Measurements from ENCODE around the gene VIM. TPM values are rescaled to one million over a fixed set of nuclear protein-coding genes. Genes with fewer than 3 reads are reported as not detected.

VIM gene
- total and polyA plus RNA-seq, 2 donors (not counting 1 experiment from before 2014, with no cell fraction given), result 343 to 375 TPM

- TF ChIP-seq CTCF (IDR thresholded peaks at IDR 0.05), result no peak
- TF ChIP-seq EZH2 (IDR thresholded peaks at IDR 0.05; ENCODE audit: borderline replicate concordance, insufficient read depth, low read depth, low read length, poor library complexity, severe bottlenecking), result no peak
- ChIA-PET CTCF (interaction anchor here (1.1 kb wide), 1 partner anchor 9 kb away, joined by 6 read pairs; no protein-coding TSS in a partner anchor), POLR2A (interaction anchor here (0.8 kb wide), 1 partner anchor 39 kb away, joined by 4 read pairs; the partner anchor contains the start of gene TRDMT1)
- no peak overlapping the region for H3K27ac Mint-ChIP-seq
- H3K27me3 ChIP-seq (replicated peaks in 1 of 4; ENCODE audit: control extremely low read depth in 1 of 4, control insufficient read depth in 3 of 4, insufficient read depth in 4 of 4, low read length in 3 of 4), result no peaks in the 10 kb centered on the region
- ATAC-seq (ENCODE audit: low read depth), result no peak
- H4K20me1 ChIP-seq (ENCODE audit: control insufficient read depth, insufficient read depth, low read length, poor library complexity, severe bottlenecking), result peaks cover 12% of the 10 kb centered on the region
- H3K79me2 ChIP-seq (ENCODE audit: control insufficient read depth, insufficient read depth, low read length), result no peaks in the 10 kb centered on the region
- H3K9ac ChIP-seq (ENCODE audit: low read length), result no peak overlapping the region
- no peak overlapping the region for H3K4me2 ChIP-seq (replicated peaks; ENCODE audit: low read depth, low read length, poor library complexity, severe bottlenecking)
- 100% methylated on average over 1 of the region's 4 CpGs for WGBS (ENCODE audit: insufficient coverage)
- no peaks in the 10 kb centered on the region for H3K9me3 ChIP-seq (ENCODE audit: control extremely low read depth in 1 of 3, control insufficient read depth in 2 of 3, insufficient read depth in 1 of 3, low read length in 2 of 3)
- H3K36me3 ChIP-seq (replicated peaks in 1 of 2; ENCODE audit: control extremely low read depth in 1 of 2, control insufficient read depth in 1 of 2, extremely low read depth in 1 of 2, insufficient read depth in 2 of 2, low read length in 1 of 2), result peaks cover 14 to 27% of the 10 kb centered on the region in 2 experiments
- intact Hi-C loops (cut with micrococcal nuclease), result no loop called here
- DNase-seq, result no peak
- H2AFZ ChIP-seq (ENCODE audit: insufficient read depth, low read depth, low read length, poor library complexity, severe bottlenecking), result no peak overlapping the region
- H3K4me3 Mint-ChIP-seq, result no peak overlapping the region
- H3K4me1 Mint-ChIP-seq, result no peaks in the 10 kb centered on the region
- H3K4me3 ChIP-seq (ENCODE audit: control extremely low read depth in 1 of 5, extremely low read depth in 1 of 5, insufficient read depth in 1 of 5, low read depth in 2 of 5, low read length in 4 of 5), result no peak overlapping the region
- H3K27ac ChIP-seq (ENCODE audit: low read length in 2 of 2), result no peak overlapping the region
- H3K27me3 Mint-ChIP-seq, result no peaks in the 10 kb centered on the region
- no peaks in the 10 kb centered on the region for H3K4me1 ChIP-seq (ENCODE audit: control insufficient read depth in 2 of 2, insufficient read depth in 2 of 2, low read length in 2 of 2)
- H3K9me3 Mint-ChIP-seq (ENCODE audit: insufficient read depth), result no peaks in the 10 kb centered on the region
Observed at GRCh38 chr10:17240616-17241015, 12.6 kb downstream of the VIM start.

- H3K79me2 ChIP-seq (ENCODE audit: control insufficient read depth, insufficient read depth, low read length), result no peaks in the 10 kb centered on the region
- no peak overlapping the region for H3K9ac ChIP-seq (ENCODE audit: low read length)
- H3K4me1 Mint-ChIP-seq, result no peaks in the 10 kb centered on the region
- ChIA-PET CTCF (interaction anchor here (1.4 kb wide), 1 partner anchor 15 kb away, joined by 5 read pairs; no protein-coding TSS in a partner anchor), POLR2A (no interaction called here)
- no peak overlapping the region for H2AFZ ChIP-seq (ENCODE audit: insufficient read depth, low read depth, low read length, poor library complexity, severe bottlenecking)
- no peak overlapping the region for H3K4me3 ChIP-seq (ENCODE audit: control extremely low read depth in 1 of 5, extremely low read depth in 1 of 5, insufficient read depth in 1 of 5, low read depth in 2 of 5, low read length in 4 of 5)
- H3K9me3 ChIP-seq (ENCODE audit: control extremely low read depth in 1 of 3, control insufficient read depth in 2 of 3, insufficient read depth in 1 of 3, low read length in 2 of 3), result peaks cover 0 to 1% (median 0%) of the 10 kb centered on the region in 3 donors
- intact Hi-C loops (cut with micrococcal nuclease), result no loop called here
- no peak for ATAC-seq (ENCODE audit: low read depth)
- H3K4me3 Mint-ChIP-seq, result no peak overlapping the region
- H3K27ac ChIP-seq (ENCODE audit: low read length in 2 of 2), result no peak overlapping the region
- H3K9me3 Mint-ChIP-seq (ENCODE audit: insufficient read depth), result no peaks in the 10 kb centered on the region
- no peak for TF ChIP-seq CTCF (IDR thresholded peaks at IDR 0.05)
- TF ChIP-seq EZH2 (IDR thresholded peaks at IDR 0.05; ENCODE audit: borderline replicate concordance, insufficient read depth, low read depth, low read length, poor library complexity, severe bottlenecking), result no peak
- 94% methylated on average over 3 of the region's 5 CpGs for WGBS (ENCODE audit: insufficient coverage)
- no peak overlapping the region for H3K27ac Mint-ChIP-seq
- H3K4me1 ChIP-seq (ENCODE audit: control insufficient read depth in 2 of 2, insufficient read depth in 2 of 2, low read length in 2 of 2), result no peaks in the 10 kb centered on the region
- H3K36me3 ChIP-seq (replicated peaks in 1 of 2; ENCODE audit: control extremely low read depth in 1 of 2, control insufficient read depth in 1 of 2, extremely low read depth in 1 of 2, insufficient read depth in 2 of 2, low read length in 1 of 2), result peaks cover 9 to 16% of the 10 kb centered on the region in 2 experiments
- H4K20me1 ChIP-seq (ENCODE audit: control insufficient read depth, insufficient read depth, low read length, poor library complexity, severe bottlenecking), result peaks cover under 1% of the 10 kb centered on the region
- H3K27me3 ChIP-seq (replicated peaks in 1 of 4; ENCODE audit: control extremely low read depth in 1 of 4, control insufficient read depth in 3 of 4, insufficient read depth in 4 of 4, low read length in 3 of 4), result no peaks in the 10 kb centered on the region
- peaks cover 6% of the 10 kb centered on the region for H3K27me3 Mint-ChIP-seq
- H3K4me2 ChIP-seq (replicated peaks; ENCODE audit: low read depth, low read length, poor library complexity, severe bottlenecking), result no peak overlapping the region
- DNase-seq, result no peak
Observed at GRCh38 chr10:17241611-17242333, 13.7 kb downstream of the VIM start.
